Esophagus squamous epithelium (tissue), 5 donors: ENCODE data around the gene CD244. TPM values are rescaled to one million over a fixed set of nuclear protein-coding genes. Genes with fewer than 3 reads are reported as not detected.
"Not testable (repeated sequence)": the region's sequence is repeated elsewhere in the genome, so short reads cannot be mapped to it uniquely, and the experiment has no call there.

Source experiments
- DNase-seq: peaks from one replicate; lab custom pipeline; 2025; lab: John Stamatoyannopoulos, UW
- H3K27ac ChIP-seq, 4 donors: fragments of 200-600 bp; sonication (generic); one replicate each; pipeline ENCODE4 v1.5.1; 2016 to 2019; ENCODE audit warnings: mild to moderate bottlenecking in 1 of 4
- H3K27me3 ChIP-seq, 4 donors: fragments of 200-600 bp; sonication (generic); 1 replicate in 3 of 4; 2 replicates in 1 of 4; pipeline versions ENCODE4 v1.5.1 to v1.6.0; 2017 to 2021; ENCODE audit warnings: antibody characterized with exemption in 1 of 4
- H3K36me3 ChIP-seq, 3 donors: fragments of 200-600 bp; sonication (generic); one replicate each; pipeline ENCODE4 v1.5.1; 2016 to 2019
- H3K4me1 ChIP-seq, 3 donors: fragments of 200-600 bp; sonication (generic); one replicate each; pipeline ENCODE4 v1.5.1; 2017 to 2019
- H3K4me3 ChIP-seq, 4 donors: fragments of 200-600 bp; sonication (generic); 1 replicate in 3 of 4; 2 replicates in 1 of 4; pipeline ENCODE4 v1.5.1; 2016 to 2019; ENCODE audit warnings: mild to moderate bottlenecking in 2 of 4, moderate library complexity in 1 of 4
- H3K9me3 ChIP-seq, 3 donors: fragments of 200-600 bp; sonication (generic); one replicate each; pipeline ENCODE4 v1.5.1; 2016 to 2019
- CTCF ChIP-seq, 6 experiments: fragments of 450-650 bp in 4 of 6; fragments of 200-600 bp in 2 of 6; sonication (generic) in 2 of 6; IDR thresholded peaks; one replicate each; pipeline ENCODE4 v1.5.1; 2016 to 2019; ENCODE audit warnings: antibody characterized with exemption in 6 of 6, mild to moderate bottlenecking in 4 of 6, moderate library complexity in 4 of 6
- POLR2A ChIP-seq, 4 donors: fragments of 450-650 bp; IDR thresholded peaks; one replicate each; pipeline ENCODE4 v1.6.1; 2017; ENCODE audit warnings: antibody characterized with exemption in 4 of 4, mild to moderate bottlenecking in 4 of 4, moderate library complexity in 3 of 4
- WGBS, 2 donors: methylation state at CpG; one replicate each; pipeline ENCODE4 v1.1.5; 2018; 5-methylcytosine and 5-hydroxymethylcytosine counted together
- intact Hi-C: fragments of 100-400 bp; cut with DNase I; formaldehyde crosslinking; loops from one replicate; pipeline ENCODE4 v1.15.0; 2022
- total RNA-seq, 4 donors: library from RNA; depleted of rRNA; stranded (reverse); fragments of >200 nt; gene quantifications; one replicate each; pipeline ENCODE4 v1.1.0, GENCODE V29; 2016
- donor health status: DM: yes; HTN: yes; CAD: no.

The CD244 gene
- total RNA-seq, 4 donors from 2014 or later, result 0.18 to 1.7 (median 0.56) TPM

GRCh38 chr1:160905617-160905989 is 42.9 kb upstream of the CD244 start:
- Histone ChIP-seq H3K27me3 (no peaks in the 10 kb centered on the region), H3K27ac (no peak overlapping the region), H3K9me3 (no peaks in the 10 kb centered on the region), H3K4me1 (no peaks in the 10 kb centered on the region), H3K4me3 (no peak overlapping the region), H3K36me3 (no peaks in the 10 kb centered on the region)
- intact Hi-C loops, result no loop called here
- TF ChIP-seq POLR2A (IDR thresholded peaks at IDR 0.05) (no peak), CTCF (IDR thresholded peaks at IDR 0.05) (no peak)
- 66 to 76% methylated on average over 3 to 4 of the region's 4 CpGs for WGBS, 2 donors
- no peak for DNase-seq

- Histone ChIP-seq H3K4me3 (no peak overlapping the region), H3K27ac (no peak overlapping the region), H3K27me3 (no peaks in the 10 kb centered on the region), H3K36me3 (no peaks in the 10 kb centered on the region), H3K4me1 (no peaks in the 10 kb centered on the region), H3K9me3 (no peaks in the 10 kb centered on the region)
- 67 to 78% methylated on average over 8 of the region's 8 CpGs for WGBS, 2 donors
- no peak for TF ChIP-seq CTCF (IDR thresholded peaks at IDR 0.05)
- no peak for TF ChIP-seq POLR2A (IDR thresholded peaks at IDR 0.05)
- DNase-seq, result no peak
- intact Hi-C loops, result no loop called here
Measured at GRCh38 chr1:160904783-160905616, 42.3 kb upstream of the CD244 start.

GRCh38 chr1:160902251-160902650 is 39.6 kb upstream of the CD244 start:
- H3K27ac ChIP-seq, H3K4me1 ChIP-seq, DNase-seq, H3K27me3 ChIP-seq, intact Hi-C loops, H3K36me3 ChIP-seq, H3K9me3 ChIP-seq, H3K4me3 ChIP-seq: not testable (repeated sequence)
- WGBS, 2 donors, result 60 to 87% methylated on average over 1 of the region's 1 CpG

- Histone ChIP-seq H3K36me3 (no peaks in the 10 kb centered on the region), H3K27me3 (no peaks in the 10 kb centered on the region), H3K4me3 (no peak overlapping the region), H3K27ac (no peak overlapping the region), H3K4me1 (no peaks in the 10 kb centered on the region), H3K9me3 (no peaks in the 10 kb centered on the region)
- TF ChIP-seq CTCF (IDR thresholded peaks at IDR 0.05), result no peak
- TF ChIP-seq POLR2A (IDR thresholded peaks at IDR 0.05), result no peak
- intact Hi-C loops, result no loop called here
- no peak for DNase-seq
- WGBS, 2 donors, result 71 to 100% methylated on average over 1 of the region's 2 CpGs
Measured at GRCh38 chr1:160901768-160902167, 39.1 kb upstream of the CD244 start.

GRCh38 chr1:160900683-160901082 is 38.0 kb upstream of the CD244 start:
- H3K4me3 ChIP-seq, H3K36me3 ChIP-seq, H3K4me1 ChIP-seq, H3K27me3 ChIP-seq, DNase-seq, H3K27ac ChIP-seq, H3K9me3 ChIP-seq, intact Hi-C loops: not testable (repeated sequence)
- WGBS, 2 donors, result 48 to 70% methylated on average over 3 of the region's 3 CpGs

- H3K36me3 ChIP-seq, H3K9me3 ChIP-seq, H3K4me1 ChIP-seq, H3K27ac ChIP-seq, intact Hi-C loops, H3K4me3 ChIP-seq, DNase-seq, H3K27me3 ChIP-seq: not testable (repeated sequence)
- 87 to 89% methylated on average over 14 of the region's 18 CpGs for WGBS, 2 donors
Measured at GRCh38 chr1:160894368-160895135, 31.9 kb upstream of the CD244 start.
